ENCODE measurements around the gene BAIAP2L2.

- TF ChIP-seq POLR2AphosphoS5 (IDR thresholded peaks at IDR 0.05; ENCODE audit: borderline replicate concordance, low read depth, low read length) (no peak), EZH2 (IDR thresholded peaks at IDR 0.05) (no peak), FOXP2 (optimal IDR thresholded peaks at IDR 0.05; ENCODE audit: control extremely low read depth, extremely low read length, insufficient read depth) (no peak)
These were observed 6.4 kb downstream of the BAIAP2L2 start for GRCh38 chr22:38104084-38104483.

Data from SK-N-MC (cell line).